Measurements from ENCODE around the gene RAB21.

GRCh38 chr12:71791473-71792150 is 36.9 kb downstream of the RAB21 start:
- TF ChIP-seq, protein P1, sequence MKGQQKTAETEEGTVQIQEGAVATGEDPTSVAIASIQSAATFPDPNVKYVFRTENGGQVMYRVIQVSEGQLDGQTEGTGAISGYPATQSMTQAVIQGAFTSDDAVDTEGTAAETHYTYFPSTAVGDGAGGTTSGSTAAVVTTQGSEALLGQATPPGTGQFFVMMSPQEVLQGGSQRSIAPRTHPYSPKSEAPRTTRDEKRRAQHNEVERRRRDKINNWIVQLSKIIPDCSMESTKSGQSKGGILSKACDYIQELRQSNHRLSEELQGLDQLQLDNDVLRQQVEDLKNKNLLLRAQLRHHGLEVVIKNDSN (IDR thresholded peaks at IDR 0.05) = no peak
- TF ChIP-seq REST (IDR thresholded peaks at IDR 0.05; ENCODE audit: low read depth) (no peak), TAF1 (IDR thresholded peaks at IDR 0.05; ENCODE audit: low read depth) (no peak), CREB1 (IDR thresholded peaks at IDR 0.05; ENCODE audit: low read depth) (no peak), EP300 (IDR thresholded peaks at IDR 0.05; ENCODE audit: borderline replicate concordance) (no peak), RAD21 (IDR thresholded peaks at IDR 0.05; ENCODE audit: low read depth) (no peak), TEAD4 (IDR thresholded peaks at IDR 0.05) (no peak), TCF12 (IDR thresholded peaks at IDR 0.05; ENCODE audit: low read depth) (no peak)
- TF ChIP-seq, protein P2, sequence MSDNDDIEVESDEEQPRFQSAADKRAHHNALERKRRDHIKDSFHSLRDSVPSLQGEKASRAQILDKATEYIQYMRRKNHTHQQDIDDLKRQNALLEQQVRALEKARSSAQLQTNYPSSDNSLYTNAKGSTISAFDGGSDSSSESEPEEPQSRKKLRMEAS (IDR thresholded peaks at IDR 0.05) = no peak

Data from Ishikawa (cell line).